GM18951 (cell line): ENCODE results near the gene SDC3.

Experiments used
- POLR2A ChIP-seq: IDR thresholded peaks from 4 replicates; pipeline ENCODE4 v1.6.1; 2011; ENCODE audit warnings: mild to moderate bottlenecking; ENCODE audit not compliant: insufficient read length, insufficient read depth; ENCODE audit errors: extremely low read depth
- in situ Hi-C: fragments of 300-500 bp; cut with MboI; formaldehyde crosslinking; loops from one replicate; pipeline ENCODE4 v1.12.0; 2022; ENCODE audit warnings: low sequenced_read_pairs, mixed read lengths, inconsistent platforms; ENCODE audit not compliant: unreplicated experiment

The SDC3 gene

GRCh38 chr1:30887485-30888315 lies 20.9 kb downstream of the SDC3 start:
- in situ Hi-C loops: no loop called here
- TF ChIP-seq POLR2A: no peak

- no peak for TF ChIP-seq POLR2A
- in situ Hi-C loops: no loop called here
Measured at GRCh38 chr1:30886710-30887428, 21.7 kb downstream of the SDC3 start.

- TF ChIP-seq POLR2A: no peak
- in situ Hi-C loops: no loop called here
Measured at GRCh38 chr1:30885570-30886522, 22.7 kb downstream of the SDC3 start.

GRCh38 chr1:30884723-30885122 lies 23.8 kb downstream of the SDC3 start:
- no peak for TF ChIP-seq POLR2A
- in situ Hi-C loops: no loop called here

GRCh38 chr1:30883389-30884172 lies 25.0 kb downstream of the SDC3 start:
- no peak for TF ChIP-seq POLR2A
- in situ Hi-C loops: no loop called here

- TF ChIP-seq POLR2A: no peak
- in situ Hi-C loops: no loop called here
Measured at GRCh38 chr1:30882678-30883388, 25.7 kb downstream of the SDC3 start.

GRCh38 chr1:30881319-30882181 lies 27.0 kb downstream of the SDC3 start:
- no peak for TF ChIP-seq POLR2A
- in situ Hi-C loops: no loop called here

GRCh38 chr1:30880678-30881318 lies 27.8 kb downstream of the SDC3 start:
- in situ Hi-C loops: no loop called here

GRCh38 chr1:30879940-30880677 lies 28.4 kb downstream of the SDC3 start:
- in situ Hi-C loops: loop anchor here (5.0 kb wide), 1 partner anchor 32 kb away; no protein-coding TSS in a partner anchor

More at GRCh38 chr1:30880678-30881318, 27.8 kb downstream of the SDC3 start:
- TF ChIP-seq POLR2A: no peak

More at GRCh38 chr1:30879940-30880677, 28.4 kb downstream of the SDC3 start:
- no peak for TF ChIP-seq POLR2A
